HL-60 (cell line): ENCODE measurements around the gene FAM24B.
"Not testable (repeated sequence)": the region's sequence is repeated elsewhere in the genome, so short reads cannot be mapped to it uniquely, and the experiment has no call there.

Source experiments
- CTCF ChIP-seq: IDR thresholded peaks from one replicate; pipeline ENCODE4 v1.5.1; 2011; ENCODE audit warnings: low read length, control low read depth, inconsistent platforms; ENCODE audit not compliant: insufficient read depth
- GABPA ChIP-seq: IDR thresholded peaks from 2 replicates; pipeline ENCODE4 v1.6.1; 2012; ENCODE audit warnings: low read depth
- POLR2AphosphoS5 ChIP-seq: IDR thresholded peaks from 2 replicates; pipeline ENCODE4 v1.6.1; 2012; ENCODE audit warnings: low read depth
- REST ChIP-seq: IDR thresholded peaks from 2 replicates; pipeline ENCODE4 v1.6.1; 2012; ENCODE audit warnings: low read depth; ENCODE audit not compliant: insufficient replicate concordance
- SPI1 ChIP-seq: IDR thresholded peaks from 2 replicates; pipeline ENCODE4 v1.6.1; 2012; ENCODE audit warnings: low read depth, mild to moderate bottlenecking, borderline replicate concordance

GRCh38 chr10:122858042-122858441 lies 21.3 kb downstream of the FAM24B start:
- TF ChIP-seq CTCF, REST, POLR2AphosphoS5, GABPA, SPI1: not testable (repeated sequence)
